Measurements from ENCODE around the gene SRSF2.

- TF ChIP-seq CTCF (IDR thresholded peaks at IDR 0.05) = no peak
- no peak for TF ChIP-seq MYC (IDR thresholded peaks at IDR 0.05; ENCODE audit: borderline replicate concordance, low read length)
- TF ChIP-seq SMC3 (IDR thresholded peaks at IDR 0.05) = no peak
Observed at GRCh38 chr17:76718516-76718915, 18.6 kb downstream of the SRSF2 start.
